GM21528 (cell line): ENCODE data around the gene TRMT1.

ENCODE experiments used
- ATAC-seq: cut with Tn5 transposase; IDR thresholded peaks from one replicate; pipeline ENCODE4 v1.9.1; 2021; ENCODE audit warnings: mild to moderate bottlenecking, moderate library complexity; ENCODE audit not compliant: unreplicated experiment, low FRiP score

The TRMT1 gene

DNA sequence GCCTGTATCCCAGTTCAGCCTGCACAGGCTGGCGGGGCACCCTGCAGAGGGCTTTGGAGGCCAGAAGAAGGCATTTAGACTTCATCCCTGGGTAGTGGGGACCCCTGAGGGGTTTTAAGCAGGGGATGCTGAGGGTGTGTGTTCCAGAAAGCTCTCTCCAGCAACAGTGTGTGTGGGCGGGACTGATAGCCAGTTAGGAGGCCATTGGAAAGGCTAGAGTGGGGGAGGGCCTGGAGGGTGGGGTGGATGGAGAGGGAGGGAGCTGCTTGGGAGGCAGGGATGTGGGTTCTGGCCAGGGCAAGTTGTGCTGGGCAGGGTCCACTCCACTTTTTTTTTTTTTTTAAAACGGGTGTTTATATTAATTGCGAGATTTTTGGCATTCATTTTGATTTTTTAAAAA lies 42.2 kb downstream of the TRMT1 start:
- no peak for ATAC-seq

DNA sequence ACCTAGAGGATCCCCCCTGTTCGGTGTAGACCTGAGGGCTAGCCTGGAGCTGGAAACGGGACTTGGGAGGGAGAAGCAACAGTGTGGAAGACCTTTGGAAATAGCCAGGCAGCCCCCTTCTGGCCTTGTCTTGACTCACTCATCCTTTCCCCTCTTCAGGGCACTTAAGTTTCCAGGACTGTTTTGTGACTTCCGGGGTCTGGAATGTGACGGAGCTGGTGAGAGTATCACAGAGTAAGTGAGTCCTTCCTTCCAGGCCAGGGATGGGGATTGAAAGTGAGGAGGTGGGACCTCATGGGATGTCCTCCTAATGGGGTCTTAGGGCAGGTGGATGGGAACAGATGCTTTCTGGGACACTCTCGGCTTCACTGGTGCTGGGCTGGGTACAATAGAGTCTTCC lies 43.3 kb downstream of the TRMT1 start:
- no peak for ATAC-seq

DNA sequence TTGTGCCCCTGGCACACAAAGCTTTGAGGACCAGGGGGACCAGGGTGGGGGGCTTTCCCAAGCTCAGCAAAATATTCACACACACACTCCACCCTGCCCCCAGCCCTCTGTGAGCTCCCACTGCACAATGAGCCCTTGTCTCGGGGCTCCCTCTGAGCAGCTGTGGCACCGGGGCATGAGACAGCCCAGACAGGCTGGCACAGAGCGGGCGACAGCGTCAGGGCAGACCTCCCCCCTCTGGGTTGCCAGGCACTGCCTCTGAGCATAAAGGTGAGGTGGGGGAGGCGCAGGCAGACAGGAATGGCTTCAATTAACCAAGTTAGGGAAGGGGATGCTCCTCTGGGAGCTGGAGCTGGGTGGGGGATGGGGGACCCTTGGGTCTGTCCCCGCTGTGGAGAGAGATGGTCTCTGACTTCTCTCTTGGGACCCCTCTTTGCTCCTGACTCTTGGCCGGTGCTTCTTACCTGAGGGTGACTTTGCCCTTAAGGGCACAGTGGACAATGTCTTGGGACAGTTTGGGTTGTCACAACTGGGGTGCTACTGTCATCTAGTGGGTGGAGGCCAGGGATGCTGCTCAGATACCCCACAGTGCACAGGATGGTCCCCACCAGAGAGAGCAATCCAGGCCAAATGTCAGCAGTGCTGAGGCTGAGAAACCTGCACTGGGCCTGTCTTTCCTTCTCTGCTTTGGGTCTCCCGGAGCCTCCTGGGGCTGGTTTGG lies 44.2 kb downstream of the TRMT1 start:
- no peak for ATAC-seq

DNA sequence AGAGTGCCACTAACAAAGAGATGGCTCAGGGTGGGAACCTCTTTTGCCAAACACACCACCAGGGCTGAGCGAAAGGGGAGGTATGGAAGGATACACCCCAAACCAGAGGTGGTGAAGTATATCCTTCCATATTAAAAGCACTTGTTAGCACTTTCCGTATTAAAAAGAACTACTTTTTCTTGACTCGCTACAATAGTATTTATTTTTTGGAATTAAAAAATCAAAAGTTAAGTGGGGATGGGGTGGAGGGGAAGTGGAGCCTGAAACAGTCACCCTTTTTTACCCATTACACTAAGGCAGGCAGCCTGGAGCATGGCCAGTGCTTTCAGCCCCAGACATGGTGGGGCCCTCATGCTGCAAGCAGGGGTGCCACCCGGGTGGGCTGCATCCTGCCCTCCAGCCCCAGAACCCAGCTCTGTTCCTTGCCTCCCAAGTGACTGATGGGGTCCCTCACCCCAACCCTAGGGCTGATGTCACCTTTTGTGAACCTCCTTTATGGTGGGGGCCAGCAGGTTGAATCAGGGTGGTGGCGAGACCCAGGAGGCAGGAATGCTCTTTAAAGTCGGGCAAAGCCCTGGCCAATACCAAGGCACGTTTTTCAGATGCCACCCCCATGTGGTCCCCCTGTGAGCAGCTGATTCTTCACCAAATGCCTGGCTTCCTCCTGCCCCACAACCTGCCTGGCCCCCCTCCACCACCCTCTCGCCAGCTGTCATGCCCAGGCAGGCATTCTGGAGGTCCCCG lies 44.9 kb downstream of the TRMT1 start:
- ATAC-seq, result no peak

DNA sequence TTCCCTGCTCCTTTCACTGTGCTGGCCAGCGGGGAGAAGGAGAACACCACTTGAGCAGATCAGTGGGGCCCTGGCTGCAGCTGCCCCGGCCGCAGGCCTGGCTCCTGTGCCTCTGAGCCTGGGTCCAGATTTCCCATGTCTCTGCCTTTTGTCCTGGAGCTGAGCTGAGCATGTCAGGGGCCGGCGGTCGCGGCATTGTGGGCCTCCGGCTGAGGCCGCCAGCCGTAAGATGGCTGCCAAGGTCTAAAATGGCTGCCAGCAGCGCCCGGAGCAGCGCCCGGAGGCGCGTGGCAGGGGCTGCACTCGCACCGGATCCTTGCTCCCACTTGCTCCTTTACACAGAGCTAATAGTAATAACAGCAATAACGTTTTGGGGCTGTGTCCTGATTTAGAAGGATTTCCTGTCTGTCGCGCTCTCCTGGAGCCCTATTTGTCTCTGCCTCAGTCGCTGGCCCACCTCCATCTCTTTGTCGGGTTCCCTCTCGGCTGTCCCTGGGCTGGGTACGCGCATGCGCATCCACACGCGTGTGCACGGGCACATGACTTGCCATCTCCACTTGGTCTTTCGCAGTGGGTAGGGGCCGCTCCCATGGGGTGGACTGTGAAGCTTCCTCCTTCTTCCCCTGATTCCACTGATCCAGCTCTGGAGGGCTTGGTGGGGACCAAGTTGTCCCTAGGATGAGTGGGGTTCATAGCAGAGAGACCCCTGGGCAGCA lies 46.0 kb downstream of the TRMT1 start:
- no peak for ATAC-seq

DNA sequence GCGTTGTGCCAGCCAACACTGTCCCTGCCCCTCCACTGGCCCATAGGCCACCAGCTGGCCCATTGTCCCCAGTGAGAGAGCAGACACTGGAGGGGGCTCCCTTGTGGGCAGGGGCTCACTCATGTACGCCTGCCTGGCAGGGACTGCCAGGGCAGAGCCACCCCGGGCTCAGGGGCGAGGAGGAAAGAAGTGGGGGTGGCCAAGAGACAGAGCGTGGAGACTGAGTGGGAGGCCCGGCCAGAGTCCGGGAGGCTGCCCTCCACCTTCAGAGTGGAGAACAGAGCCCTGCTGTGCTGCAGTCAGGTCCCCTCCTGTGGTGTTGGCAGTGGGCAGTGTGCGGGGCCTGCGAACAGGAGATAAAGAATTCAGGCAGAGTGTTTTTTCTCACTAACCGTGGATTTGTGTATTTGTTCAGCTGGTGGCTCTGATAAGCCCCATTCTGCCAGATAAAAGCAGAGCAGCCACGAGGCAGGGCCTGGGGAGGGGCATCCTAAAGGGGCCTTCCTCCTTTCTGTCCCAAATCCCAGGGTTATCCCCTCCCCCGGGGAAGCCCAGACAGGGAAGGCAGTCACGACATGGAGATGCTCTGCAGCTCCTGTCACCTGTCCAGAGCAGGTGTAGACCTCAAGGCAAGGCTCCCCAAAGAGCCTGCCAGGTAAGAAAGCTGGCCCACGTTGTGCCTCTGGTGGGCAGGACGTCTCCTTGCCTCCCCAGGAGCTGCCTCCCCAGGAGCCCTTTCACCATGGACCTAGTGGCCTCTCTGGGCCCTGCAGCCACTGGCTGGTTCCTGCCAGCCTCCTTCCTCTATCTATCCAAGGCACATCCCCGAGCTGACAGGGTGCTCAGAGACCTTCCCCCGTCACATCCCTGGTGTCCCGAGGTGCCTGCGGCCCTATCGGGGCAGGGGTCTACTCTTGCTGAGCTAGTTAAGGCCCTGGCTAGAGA lies 46.9 kb downstream of the TRMT1 start:
- no peak for ATAC-seq

DNA sequence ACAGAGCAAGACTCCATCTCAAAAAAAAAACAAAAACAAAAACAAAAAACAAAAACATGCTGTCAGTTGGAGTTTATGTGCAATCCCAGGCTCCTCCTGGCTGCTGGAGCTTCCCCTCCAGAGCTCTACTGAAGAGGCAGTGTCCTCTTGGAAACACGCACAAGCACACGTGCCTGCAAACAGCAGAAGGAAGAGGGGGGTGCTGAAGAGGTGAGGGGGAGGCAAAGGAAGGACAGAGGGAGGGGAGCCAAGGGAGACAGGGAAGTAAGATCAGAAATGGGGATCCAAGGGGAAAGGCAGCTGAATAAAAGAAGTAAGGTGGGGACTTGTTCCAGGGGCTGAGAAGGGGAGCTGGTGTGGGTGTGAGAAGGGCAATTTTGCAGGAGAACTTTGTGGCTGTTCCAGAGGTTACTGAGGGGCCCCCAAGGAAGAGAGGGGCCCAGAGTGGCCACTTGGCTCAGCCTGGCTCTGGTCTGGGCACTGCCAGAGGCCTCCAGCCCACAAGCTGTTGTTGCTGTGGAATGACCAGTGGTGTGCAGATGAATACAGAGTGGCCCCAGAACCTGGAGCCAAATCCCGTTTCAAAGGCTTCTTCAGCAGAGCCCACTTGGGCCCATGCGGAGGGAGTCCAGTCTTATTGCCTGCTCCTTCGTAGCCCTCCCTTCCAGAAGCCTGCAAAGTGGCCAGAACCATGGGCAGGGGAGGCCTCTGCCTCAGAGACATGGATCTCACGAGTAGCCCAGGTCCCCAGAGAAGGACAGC lies 48.3 kb downstream of the TRMT1 start:
- ATAC-seq, result no peak

DNA sequence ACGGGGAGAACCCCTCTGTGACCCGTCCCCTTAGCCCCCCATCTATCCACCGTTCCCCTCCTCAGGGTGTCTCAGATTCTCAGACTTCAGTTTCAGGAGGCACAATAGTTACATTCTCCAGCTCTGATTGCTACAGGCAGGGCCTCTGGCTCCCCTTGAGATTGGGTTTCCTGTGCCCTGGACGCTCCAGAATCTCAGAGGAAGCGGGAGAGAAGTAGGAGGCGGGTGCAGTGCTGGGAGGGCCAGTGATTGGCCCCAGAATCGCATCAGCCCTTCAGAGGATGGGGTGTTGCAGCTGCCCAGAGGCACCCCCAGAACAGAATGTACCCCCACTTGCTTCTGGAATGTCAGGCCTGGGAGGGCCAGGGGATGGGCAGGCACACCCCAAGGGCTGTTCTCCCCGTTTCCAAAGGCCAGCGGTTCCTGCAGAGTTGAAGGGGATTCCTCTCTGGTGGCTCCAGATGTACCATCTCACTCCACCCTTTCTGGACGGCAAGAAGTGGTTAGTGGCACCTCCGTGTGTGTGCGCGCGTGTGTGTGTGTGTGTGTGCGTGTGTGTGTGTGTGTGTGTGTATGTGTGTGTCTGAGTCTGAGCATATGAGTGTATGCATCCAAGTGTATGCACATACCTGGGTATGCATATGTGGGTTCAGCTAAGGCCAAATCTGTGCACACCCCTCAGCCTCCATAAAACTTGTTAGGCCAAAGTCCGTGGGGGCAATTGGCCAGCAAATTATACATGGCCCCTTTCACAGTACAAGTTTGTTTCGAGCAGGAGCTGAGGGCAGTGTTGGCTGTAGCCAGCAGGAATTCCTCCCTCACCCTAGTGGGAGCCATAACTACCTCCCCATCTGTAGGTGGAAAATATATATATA lies 49.4 kb downstream of the TRMT1 start:
- ATAC-seq, result no peak

DNA sequence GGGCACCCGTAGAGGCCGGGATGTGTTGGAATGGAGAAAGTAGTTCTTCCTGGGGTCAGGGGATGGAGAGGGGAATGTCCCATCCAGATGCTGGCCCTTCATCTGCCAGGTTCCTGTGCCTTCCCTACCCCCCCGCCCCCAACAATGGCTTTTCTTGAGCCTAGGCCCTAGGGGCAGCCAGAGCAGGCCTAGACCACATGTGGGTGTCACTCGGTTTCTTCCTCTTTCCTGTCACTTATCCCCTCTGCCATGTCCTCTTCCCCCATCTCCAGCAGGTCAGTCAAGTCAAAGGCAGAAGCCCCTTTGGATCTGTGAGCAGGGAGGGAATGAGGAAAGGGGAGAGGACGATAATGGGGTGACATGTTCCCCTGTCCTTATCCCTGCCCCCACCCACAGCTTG lies 50.3 kb downstream of the TRMT1 start:
- ATAC-seq, result no peak

DNA sequence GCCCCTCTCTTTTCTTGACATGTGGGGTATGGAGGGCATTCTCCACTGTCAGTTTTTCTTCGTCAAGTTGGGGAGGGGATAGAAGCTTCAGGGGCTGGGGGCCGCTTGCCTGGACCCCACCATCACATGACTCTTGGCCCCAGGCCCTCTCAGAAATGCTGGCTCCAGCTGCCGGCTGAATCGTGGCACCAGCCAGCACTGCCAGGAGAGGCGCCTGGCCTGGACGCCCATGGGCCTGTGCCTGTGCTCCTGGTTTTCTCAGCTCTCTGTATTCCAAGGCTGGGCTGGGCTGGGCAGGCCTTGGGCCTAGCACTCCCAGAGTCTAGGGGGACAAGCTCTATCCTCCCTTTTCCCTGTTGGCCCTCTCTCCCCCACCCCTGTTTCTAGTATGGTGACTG lies 52.4 kb downstream of the TRMT1 start:
- ATAC-seq, result no peak

DNA sequence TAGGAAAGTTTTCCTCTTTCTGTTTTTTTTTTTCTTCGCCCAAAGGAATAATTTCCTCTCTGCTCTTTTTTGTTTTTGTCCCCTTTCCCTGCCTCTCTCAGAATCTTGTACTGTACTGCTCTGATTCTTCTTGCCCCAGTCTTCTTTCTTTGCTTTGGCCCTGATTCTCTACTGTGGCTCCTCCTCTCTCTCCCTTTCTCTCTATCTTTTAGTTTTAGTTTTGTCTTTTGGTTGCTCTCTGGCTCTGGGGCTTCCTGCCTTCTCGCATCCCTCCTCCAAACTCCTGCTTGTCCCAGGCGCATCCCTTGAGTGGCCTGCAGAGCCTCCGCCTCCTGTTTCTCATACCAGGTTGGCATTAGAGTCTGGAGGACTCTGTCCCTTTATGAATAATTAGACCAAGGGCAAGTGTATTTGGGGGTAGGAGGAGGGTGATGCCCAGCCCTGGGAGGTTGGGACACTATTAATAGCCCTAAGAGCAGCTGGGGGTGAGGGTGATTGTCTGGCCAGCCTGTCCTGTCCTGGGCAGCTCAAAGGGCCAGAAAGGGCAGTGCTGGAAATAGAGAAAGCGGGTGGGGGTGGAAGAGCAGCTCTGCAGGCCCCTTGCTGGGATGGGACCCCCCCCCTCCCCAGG lies 53.0 kb downstream of the TRMT1 start:
- no peak for ATAC-seq

DNA sequence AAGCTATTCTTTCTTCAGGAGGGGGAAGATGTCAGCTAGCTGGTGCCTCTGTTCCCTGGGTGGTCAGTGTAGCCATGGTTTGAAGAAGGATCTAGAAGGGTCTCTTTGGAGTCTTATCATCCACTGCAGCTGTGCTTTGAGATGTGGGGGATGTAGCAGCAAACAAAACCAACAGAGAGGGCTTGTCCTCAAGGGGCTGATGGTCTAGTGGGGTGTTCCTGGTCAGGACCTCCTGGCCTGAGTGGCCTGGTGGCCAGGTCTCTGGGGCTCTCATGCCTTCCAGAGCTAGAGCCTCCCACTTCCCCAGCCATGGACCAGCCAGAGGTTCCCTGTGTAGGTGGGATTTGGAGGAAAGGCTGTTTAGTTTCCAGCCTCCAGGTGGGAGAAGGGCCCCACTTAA lies 54.2 kb downstream of the TRMT1 start:
- ATAC-seq, result no peak

DNA sequence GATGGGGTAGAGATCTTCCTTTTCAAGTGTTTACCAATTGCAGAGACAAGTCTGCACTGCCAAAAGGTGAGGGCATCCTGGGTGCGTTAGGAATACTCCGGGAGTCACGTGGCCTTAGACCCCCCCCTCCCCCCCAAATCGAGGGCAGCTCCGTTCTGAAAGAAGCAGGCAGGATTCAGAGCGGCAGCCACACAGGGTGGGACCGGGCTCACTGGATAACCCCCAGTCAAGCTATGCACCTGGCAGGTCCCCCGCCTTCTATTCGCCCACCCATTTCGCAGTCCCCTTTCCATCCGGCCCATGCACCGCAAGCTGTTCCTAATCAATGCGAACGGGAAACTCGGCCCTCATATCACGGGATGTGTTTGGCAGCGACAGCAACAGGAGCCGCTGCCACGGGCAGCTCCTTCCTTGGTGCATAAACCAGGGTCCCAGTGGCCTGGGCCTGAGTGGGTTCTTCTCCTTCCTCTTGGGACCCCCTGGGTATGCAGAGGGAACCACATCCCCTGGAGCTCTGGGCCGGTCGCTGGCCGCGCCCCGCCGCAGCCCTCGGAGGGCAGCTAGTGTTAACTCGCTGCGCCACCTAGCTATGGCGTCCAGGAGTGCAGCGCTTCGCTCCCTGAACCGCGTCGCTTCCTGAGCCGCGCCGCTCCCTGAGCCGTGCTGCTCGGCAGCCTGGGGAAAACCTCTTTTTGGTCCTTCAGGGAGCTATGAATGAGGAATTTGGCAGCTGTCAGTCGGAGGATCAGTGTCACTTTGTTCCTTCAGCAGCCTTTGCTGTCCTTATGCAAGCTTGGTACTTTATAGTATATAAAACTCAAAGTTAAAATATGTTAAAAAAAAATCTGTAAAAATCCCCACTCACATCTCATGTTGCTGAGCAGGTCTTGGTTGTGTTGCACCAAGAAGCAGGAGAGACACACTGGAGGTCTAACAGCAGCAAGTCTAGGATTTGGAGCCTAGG lies 55.3 kb downstream of the TRMT1 start:
- ATAC-seq, result no peak

DNA sequence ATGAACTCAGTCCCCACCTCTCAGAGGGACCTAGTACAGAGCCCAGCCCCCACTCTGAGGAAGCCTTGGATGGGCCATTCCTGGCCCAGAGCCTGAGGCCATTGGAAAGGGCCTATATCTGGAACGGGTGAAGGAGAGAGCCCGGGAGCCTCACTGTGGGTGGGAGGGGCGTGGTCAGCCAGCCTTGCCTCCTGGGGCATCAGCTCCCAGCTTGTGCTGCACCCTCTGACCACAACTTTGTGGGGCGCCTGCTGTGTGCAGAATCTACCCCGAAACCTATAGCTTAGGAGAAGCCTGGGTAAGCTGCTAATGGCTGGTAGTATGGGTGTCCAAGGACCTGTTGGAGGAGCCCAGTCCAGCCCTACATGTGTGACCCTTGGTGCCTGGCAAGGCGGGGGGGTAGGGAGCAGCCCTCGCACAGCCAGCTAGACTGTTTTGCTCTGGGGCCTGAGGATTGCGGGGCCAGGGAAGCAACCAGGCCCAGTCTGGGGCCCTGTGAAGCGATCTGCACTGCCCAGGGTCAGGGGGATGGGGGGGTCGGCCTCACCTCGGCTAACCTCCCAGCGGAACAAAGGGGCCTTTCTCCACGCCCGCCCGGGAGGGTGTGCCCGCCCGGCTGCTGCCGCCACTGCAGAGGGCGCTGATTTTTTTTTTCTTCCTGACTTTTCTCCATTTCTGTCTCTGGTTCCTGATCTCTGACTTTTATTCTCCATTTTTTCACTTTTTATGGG lies 56.1 kb downstream of the TRMT1 start:
- ATAC-seq, result no peak

DNA sequence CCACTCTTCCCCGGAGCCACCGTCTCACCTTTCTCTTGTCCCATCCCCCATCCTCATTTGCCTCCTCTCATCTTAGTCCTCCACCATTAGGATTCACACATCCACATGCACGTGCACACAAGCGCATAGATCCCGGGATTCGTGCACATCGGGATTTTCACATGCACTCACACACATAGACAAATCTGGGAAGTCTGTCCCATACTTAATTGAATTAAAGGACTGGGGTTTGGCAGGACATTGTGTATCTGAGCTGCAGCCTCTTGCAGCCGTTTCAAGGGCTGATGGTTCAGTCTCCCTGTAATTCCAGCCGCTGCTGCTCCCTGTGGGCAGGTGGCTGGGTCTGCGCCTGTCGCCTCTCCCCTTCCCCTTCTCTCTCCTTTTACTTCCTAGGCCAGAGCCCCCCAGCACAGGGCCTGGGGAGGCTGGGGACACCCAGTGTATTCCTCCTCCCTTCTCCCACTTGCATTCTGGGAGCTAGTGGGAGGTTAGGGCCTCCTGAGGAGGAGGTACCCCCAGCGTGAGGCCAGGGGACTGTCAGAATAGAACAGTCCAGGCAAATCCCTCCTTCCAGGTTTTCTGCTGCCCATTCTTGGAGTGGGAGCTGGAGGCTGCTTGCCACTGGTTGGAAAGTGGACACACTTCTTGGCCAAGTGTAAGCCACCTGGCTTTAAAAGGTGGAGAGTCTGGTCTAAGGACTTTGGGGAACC lies 57.4 kb downstream of the TRMT1 start:
- no peak for ATAC-seq

DNA sequence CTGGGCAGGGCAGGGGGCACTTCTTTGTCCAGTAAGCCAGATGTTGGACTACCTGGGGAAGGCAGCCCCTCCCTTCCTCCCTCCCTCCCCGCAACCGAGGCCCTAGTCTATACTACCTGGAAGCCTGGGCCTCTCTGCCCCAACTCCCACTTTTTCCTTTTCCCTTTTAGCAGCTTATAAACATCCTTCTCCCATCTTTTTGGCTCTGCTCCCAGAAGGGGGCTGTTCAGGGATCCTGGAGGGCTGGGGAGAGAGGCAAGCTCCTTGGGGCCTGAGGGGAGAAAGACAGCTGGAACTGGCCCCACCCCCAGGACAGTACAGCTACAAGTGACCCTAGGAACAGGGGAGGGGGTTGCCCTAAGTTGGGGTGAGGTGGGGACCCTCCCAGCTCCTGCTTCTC lies 58.8 kb downstream of the TRMT1 start:
- ATAC-seq, result no peak
